ENCODE results near the gene RGS10.

GRCh38 chr10:119507115-119507514 lies 35.4 kb downstream of the RGS10 start:
- no peak for TF ChIP-seq EZH2 (IDR thresholded peaks at IDR 0.05; ENCODE audit: insufficient read depth, poor library complexity, severe bottlenecking)
- no peak for TF ChIP-seq EZH2phosphoT487 (IDR thresholded peaks at IDR 0.05; ENCODE audit: insufficient read depth, low read depth)

Data from GM23248 (cell line).